Lower leg skin (tissue), 3 donors: ENCODE measurements around the gene ABCA8.

Experiments
- POLR2A ChIP-seq, 2 donors: fragments of 450-650 bp; IDR thresholded peaks; one replicate each; pipeline ENCODE4 v1.6.1; 2016 to 2017; ENCODE audit warnings: antibody characterized with exemption in 2 of 2, mild to moderate bottlenecking in 1 of 2, moderate library complexity in 1 of 2
- TF ChIP-seq, protein P1 (sequence below), 3 donors: fragments of 450-650 bp; IDR thresholded peaks; one replicate each; pipeline ENCODE4 v1.5.1; 2016; ENCODE audit warnings: antibody characterized with exemption in 3 of 3, mild to moderate bottlenecking in 3 of 3, moderate library complexity in 2 of 3

DNA sequence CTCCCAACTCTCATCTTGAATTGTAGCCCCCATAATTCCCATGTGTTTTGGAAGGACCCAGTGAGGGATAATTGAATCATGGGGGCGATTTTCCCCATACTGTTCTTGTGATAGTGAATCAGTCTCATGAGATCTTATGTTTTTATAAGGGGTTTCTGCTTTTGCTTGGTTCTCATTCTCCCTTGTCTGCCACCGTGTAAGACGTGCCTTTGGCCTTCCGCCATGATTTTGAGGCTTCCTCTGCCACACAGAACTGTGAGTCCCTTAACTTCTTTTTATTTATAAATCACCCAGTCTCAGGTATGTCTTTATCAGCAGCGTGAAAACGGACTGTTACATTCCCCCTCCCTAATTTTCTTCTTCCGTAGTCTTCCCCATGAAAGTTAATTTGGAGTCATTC is 124.0 kb downstream of the ABCA8 start:
- TF ChIP-seq, protein P1, sequence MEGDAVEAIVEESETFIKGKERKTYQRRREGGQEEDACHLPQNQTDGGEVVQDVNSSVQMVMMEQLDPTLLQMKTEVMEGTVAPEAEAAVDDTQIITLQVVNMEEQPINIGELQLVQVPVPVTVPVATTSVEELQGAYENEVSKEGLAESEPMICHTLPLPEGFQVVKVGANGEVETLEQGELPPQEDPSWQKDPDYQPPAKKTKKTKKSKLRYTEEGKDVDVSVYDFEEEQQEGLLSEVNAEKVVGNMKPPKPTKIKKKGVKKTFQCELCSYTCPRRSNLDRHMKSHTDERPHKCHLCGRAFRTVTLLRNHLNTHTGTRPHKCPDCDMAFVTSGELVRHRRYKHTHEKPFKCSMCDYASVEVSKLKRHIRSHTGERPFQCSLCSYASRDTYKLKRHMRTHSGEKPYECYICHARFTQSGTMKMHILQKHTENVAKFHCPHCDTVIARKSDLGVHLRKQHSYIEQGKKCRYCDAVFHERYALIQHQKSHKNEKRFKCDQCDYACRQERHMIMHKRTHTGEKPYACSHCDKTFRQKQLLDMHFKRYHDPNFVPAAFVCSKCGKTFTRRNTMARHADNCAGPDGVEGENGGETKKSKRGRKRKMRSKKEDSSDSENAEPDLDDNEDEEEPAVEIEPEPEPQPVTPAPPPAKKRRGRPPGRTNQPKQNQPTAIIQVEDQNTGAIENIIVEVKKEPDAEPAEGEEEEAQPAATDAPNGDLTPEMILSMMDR (IDR thresholded peaks at IDR 0.05): no peak
- TF ChIP-seq POLR2A (IDR thresholded peaks at IDR 0.05): no peak
